AG08396 (cell line): ENCODE results near the gene THRSP.
"Not testable (repeated sequence)": the region's sequence is repeated elsewhere in the genome, so short reads cannot be mapped to it uniquely, and the experiment has no call there.

Experiments used
- DNase-seq: peaks from one replicate; pipeline ENCODE4 v3.0.0; 2012; ENCODE audit warnings: low spot score, mixed read lengths

Gene THRSP

DNA sequence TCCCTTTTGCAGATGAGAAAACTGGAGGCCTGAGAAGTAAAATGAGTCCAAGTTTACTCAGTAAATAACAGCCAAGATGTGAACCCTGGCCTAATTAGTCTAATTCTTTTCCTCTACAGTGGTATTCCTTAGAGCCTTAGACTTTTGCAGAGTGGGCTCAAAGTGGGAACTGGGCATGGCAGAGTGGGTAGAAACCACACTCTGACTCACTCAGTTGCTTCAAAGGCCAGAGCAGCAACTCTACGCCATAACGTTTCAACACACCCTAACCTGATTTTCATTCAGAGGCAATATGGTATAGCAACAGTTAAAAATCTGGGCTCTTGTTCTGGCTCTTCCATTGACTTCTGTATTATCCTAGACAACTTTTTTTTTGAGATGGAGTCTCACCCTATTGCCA is 2.8 kb downstream of the THRSP start:
- DNase-seq, result no peak

DNA sequence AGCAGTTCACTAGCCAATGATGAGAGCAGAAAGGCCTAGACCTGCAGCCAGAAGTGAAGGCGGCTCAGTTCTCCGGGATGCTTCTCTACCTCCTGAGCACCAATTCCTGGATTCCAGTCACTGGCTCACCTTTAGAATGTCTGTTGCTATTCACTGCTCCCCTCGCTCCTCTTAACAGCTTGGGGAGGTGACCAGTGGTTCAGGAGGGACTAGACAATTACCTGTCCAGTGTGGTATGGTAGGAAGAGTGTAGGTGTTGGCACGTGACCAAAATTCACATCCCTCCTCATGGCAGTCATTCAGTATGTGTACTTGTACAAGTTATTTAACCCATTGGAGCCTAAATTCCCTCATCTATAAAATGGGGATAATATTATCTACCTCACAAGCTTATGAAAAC is 4.0 kb downstream of the THRSP start:
- DNase-seq, result no peak

DNA sequence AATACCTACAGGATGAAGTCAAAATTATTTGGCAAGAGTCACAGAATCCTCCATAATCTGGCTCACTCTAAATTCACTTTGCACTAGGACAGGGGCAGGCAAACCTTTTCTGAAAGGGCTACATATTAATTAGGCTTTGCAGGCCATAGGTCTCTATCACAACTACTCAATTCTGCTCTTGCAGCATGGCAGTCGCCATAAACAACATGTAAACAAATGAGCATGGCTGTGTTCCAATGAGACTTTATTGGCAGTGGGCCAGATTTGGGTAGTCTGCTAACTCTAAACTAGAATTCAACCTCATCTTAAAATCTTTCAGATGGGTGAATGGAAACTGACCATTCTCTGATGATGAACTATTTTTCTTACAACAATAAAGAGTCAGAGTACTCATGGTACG is 5.8 kb downstream of the THRSP start:
- no peak for DNase-seq

DNA sequence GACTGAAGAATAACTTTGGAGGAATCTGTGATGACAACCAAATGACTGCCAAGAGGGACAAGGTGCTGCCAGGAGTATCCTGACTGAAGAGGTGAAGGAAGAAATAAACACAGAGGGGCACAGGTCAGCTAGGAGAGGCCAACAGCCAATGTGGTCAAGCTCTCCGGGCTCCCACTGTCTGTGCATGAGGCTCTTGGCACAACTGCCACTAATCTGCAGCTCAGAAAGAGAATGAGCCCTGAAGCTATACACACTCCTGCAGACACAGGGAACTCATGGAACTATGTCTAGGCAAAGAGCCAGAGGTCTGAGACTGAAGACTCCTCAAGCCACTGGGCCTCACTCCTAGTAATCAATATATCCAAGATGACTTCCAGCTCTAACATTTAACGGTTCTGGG is 7.0 kb downstream of the THRSP start:
- DNase-seq, result no peak

DNA sequence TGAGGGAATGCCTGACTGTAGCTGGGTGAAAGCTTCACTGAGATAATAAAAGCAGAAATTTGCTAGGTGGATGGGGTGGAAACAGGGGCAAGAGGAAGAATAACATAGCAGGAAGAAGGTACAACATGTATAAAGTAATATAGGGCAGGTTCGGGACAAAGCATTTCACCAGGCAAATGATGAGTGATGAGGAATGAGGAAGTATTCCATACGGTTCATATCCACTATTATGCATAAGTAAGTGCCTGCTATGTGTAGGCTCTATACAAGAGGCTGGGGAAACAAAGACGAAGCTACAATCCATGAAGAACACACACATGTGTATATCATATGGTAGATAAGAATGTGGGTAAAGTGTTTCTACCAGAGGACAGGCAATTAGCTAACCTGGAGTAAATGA is 8.1 kb downstream of the THRSP start:
- DNase-seq, result no peak

DNA sequence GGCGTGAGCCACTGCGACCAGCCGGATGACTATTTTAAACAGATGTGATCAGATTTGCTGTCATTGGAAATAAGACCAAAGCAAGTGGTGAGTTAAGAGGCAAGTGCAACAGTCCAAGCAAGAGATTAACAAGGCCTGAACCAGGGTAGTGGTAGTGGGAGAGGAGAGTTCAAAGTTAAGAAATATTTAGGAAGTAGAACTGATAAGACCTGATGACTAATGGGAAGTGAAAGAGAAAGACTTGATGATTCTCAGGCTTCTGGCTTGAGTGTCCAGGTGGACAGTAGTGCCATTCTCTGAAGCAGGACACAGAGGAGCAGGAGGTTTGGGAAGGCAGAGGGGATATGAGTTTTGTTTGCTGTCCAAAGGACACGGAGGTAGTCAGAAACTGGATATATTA is 8.8 kb downstream of the THRSP start:
- DNase-seq, result no peak

DNA sequence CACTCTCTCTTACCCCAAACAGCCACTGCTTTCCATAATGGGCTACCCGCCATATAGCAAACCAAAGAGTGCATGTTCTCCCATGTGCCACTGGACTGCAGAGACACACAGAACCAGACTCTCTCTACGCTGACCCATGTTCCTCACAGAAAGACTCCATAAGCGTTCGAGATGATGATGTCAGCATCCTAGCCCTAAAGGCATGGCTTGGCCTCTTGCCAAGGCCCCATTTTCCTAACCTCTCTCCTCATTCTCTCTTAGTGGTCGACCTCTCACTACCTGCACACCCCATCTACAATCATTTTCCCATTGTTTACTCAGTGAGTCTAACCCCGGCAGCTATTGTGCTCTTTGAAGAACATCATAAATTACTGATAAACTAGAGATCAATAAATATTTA is 11.1 kb downstream of the THRSP start:
- no peak for DNase-seq

DNA sequence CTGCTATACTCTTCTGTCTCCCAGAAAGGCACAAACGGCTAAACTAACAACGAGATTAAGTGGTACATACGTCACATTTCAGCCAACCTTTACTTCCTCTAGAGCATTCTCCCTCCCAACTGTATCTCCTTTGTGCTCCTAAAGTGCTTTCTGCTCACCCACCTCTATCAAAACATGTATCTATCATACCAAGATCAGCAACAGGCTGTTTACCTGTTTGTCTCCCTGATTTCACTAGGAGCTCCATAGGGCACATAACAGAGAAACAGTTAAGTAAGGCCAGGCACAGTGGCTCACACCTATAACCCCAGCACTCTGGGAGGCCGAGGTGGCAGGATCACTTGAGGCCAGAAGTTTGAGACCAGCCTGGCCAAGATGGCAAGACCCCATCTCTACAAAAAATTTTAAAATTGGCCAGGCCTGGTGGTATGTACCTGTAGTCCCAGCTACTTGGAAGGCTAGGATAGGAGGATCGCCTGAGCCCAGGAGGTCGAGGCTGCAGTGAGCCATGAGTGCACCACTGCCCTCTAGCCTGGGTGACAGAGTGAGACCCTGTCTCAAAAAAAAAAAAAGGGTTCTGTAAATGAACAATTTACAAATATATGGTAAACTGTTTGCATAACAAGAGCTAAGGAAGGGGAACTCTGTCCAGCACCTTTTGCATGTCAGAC is 13.2 kb downstream of the THRSP start:
- no peak for DNase-seq

DNA sequence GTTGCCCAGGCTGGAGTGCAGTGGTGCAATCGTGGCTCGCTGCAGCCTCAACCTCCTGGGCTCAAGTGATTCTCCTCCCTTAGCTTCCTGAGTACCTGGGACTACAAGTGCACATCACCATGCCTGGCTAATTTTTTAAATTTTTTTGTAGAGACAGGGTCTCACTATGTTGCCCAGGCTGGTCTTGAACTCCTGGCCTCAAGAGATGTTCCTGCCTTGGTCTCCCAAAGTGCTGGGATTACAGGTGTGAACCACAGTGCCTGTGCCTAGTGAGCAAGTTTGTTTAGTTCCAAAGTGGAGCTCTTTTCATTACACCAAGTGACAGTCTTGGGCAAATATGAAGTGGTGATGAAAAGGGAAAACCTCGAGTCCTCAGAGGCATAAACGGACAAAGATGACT is 13.9 kb downstream of the THRSP start:
- not testable (repeated sequence) for DNase-seq

DNA sequence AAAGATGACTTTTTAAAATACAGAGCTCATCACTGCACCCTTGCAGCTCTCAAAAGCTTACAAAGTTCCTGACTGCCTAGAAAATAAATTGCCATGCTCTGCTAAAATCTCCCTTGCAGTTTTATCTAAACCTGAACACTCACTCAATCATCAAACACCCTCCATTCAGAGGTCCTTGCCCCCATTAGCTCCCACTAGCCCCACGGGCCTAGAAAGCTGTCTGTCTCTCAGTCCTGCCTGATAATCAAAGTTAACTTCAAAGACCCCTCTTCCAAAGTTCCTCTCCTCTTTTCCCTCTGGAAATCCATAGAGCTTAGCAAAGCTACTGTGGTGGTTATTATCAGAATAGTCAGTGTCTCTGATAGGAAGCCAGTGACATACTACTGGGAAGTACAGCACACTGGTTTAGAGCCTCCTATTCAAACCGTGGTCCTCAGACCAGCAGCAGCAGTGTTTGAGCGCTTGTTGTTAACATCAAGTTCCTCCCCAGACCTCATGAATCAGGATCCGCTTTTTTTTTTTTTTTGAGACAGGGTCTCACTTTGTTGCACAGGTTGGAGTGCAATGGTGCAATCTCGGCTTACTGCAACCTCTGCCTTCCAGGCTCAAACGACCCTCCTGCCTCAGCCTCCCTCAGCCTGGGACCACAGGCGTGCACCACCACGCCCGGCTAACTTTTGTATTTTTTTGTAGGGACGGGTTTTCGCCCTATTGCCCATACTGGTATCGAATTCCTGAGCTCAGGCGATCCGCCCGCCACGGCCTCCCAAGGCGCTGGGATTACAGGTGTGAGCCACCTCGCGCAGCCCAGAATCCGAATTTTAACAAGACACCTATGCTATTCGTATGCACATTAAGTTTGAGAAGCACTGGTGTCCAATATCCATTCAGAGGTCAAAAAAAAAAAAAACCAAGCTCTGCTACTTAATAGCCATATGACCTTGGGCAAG is 14.8 kb downstream of the THRSP start:
- no peak for DNase-seq

DNA sequence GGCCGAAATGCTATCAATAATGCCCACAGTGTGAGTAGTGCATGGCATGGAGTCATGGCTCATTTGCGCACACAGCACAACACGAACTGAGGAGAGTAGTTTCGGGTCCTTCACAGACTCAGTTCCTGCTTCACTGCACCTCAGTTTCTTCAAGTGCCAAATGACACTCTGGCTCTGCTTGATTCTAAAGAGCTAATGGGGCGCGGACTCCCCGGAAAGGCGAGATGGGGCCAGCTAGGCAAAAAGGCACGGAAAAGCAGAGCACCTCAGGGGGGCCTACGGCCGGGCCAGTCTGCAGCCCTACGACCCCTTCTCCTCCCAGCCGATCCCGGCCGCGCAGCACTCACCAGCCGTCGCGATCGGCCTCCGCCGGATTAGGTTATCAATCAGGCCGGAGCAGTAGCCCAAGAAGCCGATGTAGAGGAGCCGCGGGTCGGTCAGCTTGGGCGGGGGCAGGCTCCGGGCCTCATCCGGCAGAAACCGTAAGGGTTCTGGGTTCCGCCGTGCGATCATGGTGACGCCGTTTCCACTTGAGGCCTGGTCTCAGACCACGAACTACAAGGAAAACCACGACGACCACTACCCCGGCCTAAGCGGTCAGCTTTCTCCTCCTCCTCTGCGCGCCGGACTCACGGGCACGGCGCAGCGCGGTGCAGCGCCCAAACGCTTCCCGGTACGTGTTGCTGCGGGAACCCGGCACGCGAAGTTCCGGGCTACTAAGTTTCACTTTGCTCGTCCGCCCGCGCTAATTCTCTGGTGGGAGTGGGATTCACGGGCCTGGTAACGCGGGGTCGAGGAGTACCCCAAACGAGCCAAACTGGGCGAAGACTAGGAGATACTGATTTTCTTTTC is 15.8 kb downstream of the THRSP start, which contains the start of gene NDUFC2:
Gene NDUFC2 (minus strand): TSS at position 631 of the 852 bp plus-strand sequence. CDS start 118 bp downstream, at position 513.
- peak; percentile 83 for DNase-seq

DNA sequence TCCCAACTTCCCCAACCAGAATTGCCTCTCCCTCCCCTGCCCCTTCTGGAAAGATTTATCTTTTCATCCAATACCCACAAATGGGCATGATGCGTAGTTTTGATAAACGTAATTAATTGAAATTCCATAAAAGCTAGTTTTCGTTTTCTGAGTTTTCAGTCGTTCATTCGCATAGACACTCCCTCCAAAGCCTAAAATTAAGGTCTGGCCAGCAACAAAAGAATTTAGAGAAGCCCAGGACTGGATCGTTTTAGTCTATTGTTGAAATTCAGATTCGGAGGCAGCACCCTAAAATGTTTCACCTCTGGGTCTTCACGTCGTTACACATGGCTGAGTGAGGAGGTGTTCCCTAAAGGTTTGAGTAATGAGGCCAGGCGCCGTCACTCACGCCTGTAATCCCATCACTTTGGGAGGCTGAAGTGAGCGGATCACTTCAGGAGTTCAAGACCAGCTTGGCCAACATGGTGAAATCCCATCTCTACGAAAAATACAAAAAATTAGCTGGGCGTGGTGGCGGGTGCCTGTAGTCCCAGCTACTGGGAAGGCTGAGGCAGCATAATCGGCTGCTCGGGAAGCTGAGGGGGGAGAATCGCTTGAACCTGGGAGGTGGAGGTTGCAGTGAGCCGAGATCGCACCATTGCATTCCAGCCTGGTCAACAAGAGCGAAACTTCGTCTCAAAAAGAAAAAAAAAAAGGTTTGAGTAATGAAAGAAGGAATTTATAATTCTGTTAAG is 16.6 kb downstream of the THRSP start:
- DNase-seq, result no peak

DNA sequence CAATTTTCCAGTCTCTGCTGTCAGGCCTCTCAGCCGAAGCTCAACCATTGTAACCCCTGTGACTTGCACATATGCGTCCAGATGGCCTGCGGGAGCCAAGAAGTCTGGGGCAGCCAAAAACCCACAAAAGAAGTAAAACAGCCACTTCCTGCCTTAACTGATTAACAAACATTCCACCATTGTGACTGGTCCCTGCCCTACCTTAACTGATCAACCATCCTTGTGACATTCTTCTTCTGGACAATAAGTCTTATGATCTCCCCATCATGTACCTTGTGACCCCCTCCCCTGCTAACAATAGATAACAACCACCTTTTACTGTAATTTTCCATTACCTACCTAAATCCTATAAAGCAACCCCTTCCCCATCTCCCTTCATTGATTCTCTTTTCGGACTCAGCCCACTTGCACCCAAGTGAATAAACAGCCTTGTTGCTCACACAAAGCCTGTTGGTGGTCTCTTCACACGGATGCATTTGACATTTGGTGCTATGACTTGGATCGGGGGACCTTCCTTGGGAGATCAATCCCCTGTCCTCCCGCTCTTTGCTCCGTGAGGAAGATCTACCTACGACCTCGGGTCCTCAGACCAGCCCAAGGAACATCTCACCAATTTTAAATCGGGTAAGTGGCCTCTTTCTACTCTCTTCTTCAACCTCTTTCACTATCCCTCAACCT is 17.3 kb downstream of the THRSP start:
- DNase-seq, result peak; percentile 41

DNA sequence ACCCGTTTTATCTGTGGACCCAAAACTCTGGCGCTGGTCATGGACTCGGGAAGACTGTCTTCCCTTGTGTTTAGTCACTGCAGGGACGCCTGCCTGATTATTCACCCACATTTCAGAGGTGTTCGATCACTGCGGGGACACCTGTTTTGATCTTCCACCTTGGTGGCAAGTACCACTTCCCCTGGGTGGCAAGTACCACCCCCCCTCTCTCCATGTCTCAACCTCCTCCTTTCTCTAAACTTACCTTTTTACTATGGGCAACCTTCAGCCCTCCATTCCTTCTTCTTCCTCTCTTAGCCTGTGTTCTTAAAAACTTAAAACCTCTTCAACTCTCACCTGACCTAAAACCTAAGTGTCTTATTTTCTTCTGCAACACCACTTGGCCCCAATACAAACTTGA is 17.9 kb downstream of the THRSP start:
- no peak for DNase-seq

DNA sequence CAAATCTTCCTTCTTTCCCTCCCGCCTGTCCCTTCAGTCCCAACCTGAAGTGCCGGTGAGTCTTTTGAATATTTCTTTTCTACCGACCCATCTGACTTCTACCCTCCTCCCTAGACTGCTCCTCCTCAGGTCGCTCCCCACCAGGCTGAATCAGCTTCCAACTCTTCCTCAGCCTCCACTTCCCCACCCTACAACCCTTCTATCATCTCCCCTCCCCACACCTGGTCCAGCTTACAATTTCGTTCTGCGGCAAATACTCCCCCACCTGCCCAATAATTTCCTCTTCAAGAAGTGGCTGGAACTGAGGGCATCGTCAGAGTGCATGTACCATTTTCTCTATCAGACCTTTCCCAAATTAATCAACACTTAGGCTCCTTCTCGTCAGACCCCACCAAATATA is 18.5 kb downstream of the THRSP start:
- DNase-seq, result no peak

DNA sequence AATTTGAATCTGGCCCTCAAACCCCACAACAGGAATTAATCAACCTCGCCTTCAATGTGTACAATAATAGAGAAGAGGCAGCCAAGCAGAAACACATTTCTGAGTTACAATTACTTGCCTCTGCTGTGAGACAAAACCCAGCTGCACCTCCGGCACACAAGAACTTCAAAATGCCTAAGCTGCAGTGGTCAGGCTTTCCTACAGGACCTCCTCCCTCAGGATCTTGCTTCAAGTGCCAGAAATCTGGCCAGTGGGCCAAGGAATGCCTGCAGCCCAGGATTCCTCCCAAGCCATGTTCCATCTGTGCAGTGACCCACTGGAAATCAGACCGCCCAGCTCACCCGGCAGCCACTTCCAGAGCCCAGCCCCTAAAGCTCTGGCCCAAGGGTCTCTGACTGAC is 19.4 kb downstream of the THRSP start:
- no peak for DNase-seq

DNA sequence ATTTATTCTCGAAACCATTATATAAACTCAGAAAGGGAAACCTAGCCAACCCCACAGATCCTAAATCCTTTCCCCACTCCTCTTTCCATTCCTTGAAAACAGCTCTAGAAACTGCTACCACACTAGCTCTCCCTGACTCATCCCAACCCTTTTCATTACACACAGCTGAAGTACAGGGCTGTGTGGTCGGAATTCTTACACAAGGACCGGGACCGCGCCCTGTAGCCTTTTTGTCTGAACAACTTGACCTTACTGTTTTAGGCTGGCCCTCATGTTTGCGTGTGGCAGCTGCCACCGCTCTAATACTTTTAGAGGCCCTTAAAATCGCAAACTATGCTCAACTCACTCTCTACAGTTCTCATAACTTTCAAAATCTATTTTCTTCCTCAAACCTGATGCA is 20.8 kb downstream of the THRSP start:
- not testable (repeated sequence) for DNase-seq

DNA sequence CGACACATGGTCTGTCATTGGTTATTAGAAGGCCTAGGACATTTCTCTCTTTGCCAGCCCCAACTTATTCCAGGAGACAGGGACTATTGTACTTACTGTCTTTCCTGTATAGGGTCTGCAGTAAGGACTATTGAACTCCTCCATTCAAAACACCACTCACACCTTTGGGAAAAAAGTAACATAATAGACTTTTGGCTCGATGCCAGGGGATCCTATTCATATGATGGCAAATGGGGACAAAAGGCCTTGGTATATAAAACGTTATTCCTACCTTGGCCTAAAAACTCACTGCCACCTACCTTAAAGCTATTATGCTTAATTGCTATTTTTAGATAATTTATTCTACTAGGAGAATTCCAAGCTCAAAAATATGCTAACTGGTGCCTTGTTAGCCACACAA is 22.3 kb downstream of the THRSP start:
- no peak for DNase-seq

DNA sequence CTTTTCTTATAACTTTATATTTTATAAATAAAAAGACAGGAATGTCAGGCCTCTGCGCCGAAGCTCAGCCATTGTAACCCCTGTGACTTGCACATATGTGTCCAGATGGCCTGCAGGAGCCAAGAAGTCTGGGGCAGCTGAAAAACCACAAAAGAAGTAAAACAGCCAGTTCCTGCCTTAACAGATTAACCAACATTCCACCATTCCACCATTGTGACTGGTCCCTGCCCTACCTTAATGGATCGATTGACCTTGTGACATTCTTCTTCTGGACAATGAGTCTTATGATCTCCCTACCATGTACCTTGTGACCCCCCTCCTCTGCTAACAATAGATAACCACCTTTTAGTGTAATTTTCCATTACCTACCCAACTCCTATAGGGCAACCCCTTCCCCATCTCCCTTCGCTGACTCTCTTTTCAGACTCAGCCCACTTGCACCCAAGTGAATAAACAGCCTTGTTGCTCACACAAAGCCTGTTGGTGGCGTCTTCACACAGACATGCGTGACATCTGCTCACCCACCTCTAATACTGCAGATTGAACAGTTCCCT is 22.9 kb downstream of the THRSP start:
- DNase-seq, result not testable (repeated sequence)

DNA sequence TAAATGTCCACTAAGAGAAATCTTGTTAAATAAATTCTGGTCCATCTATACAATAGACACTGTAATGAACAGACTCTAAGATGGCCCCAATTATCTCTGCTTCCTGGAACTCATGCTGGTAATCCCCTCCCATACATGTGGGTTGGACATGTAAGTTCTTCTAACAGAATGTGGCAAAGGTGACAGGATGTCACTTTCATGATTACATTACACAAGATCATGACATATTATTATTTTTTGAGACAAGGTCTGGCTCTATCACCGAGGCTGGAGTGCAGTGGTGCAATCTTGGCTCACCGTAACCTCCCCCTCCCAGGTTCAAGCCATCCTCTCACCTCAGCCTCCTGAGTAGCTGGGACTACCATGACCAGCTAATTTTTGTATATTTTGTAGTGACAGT is 30.6 kb downstream of the THRSP start:
- DNase-seq, result no peak
